IPS DF 6.9 (cell line): ENCODE results near the gene POLD3.

Experiments
- DNase-seq: peaks from one replicate; pipeline ENCODE4 v3.0.0-alpha.2; 2013; ENCODE audit warnings: low read depth, low spot score
- H3K27ac ChIP-seq: one replicate; pipeline ENCODE4 v1.5.1; 2013; ENCODE audit warnings: low read length, control low read depth
- H3K27me3 ChIP-seq: 2 replicates; pipeline ENCODE4 v1.6.1; 2013; ENCODE audit warnings: mild to moderate bottlenecking, low read length; ENCODE audit not compliant: control insufficient read depth, insufficient read depth
- H3K36me3 ChIP-seq: 2 replicates; pipeline ENCODE4 v1.6.1; 2013; ENCODE audit warnings: low read length; ENCODE audit not compliant: control insufficient read depth, insufficient read depth
- H3K4me1 ChIP-seq: 2 replicates; pipeline ENCODE4 v1.6.1; 2013; ENCODE audit warnings: low read length; ENCODE audit not compliant: control insufficient read depth, insufficient read depth
- H3K4me3 ChIP-seq: 2 replicates; pipeline ENCODE4 v1.5.1; 2013; ENCODE audit warnings: mild to moderate bottlenecking, low read length
- H3K9me3 ChIP-seq: 2 replicates; pipeline ENCODE4 v1.6.1; 2013; ENCODE audit warnings: low read length, inconsistent platforms; ENCODE audit not compliant: control insufficient read depth, insufficient read depth
- WGBS: extraction: QIAGEN DNeasy Blood & Tissue Kit; methylation state at CpG from one replicate; pipeline ENCODE4 v1.1.7; 2013; ENCODE audit warnings: mixed read lengths, missing lambda C conversion rate; ENCODE audit not compliant: insufficient read length, insufficient coverage; 5-methylcytosine and 5-hydroxymethylcytosine counted together

The POLD3 gene

GRCh38 chr11:74680703-74681531, 88.5 kb downstream of the POLD3 start:
- H3K27me3 ChIP-seq, result no peaks in the 10 kb centered on the region; the same call in 1 of the 2 replicates

DNA sequence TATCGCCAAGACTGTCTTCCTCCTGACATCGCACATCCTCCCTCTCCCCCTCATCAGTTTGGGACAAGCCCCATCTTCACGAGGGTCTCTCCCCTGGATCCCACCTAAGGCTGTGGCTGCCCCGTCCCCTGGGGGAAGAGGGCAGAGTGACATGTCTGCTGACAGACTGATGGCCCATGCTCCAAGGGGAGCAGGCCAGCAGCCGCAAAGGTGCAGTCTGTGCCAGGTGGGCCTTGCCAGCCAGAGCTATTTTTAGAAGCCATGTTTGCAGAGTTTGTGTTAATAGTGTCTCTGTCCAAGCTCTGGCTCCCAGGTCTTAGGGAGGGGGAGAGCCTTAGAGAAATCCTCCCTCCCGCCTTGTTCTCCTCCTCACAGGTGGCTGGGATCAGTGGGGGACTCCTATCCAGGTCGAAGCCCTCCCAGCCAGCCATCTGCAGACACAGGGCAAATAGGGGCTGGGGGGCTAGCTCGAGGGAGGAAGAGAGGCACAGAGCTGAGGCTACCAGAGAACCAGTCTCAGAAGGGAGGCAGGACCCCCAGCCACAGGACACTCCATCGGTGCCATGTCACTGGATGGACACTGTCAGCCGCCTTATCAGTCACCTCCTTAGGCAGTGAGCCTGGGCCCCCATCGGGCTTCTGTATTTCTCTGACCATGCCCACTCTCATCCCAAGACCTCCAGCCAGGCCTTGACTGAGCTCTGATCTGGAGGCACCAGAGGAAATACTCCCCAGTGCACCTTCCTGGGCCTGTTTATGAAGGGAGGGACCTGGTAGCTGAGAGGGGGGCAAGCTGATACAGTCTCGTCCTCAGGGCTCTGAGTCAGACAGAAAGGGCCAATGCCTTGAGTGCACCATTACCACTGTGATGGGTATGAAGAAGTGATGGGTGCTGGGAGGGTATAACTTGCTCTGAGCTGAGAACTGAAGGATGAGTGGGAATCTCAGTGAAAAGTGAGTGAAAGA, 89.6 kb downstream of the POLD3 start:
- Histone ChIP-seq H3K36me3 (no peaks in the 10 kb centered on the region), H3K27me3 (no peaks in the 10 kb centered on the region; the same call in 1 of the 2 replicates), H3K4me3 (no peak overlapping the region), H3K4me1 (no peaks in the 10 kb centered on the region), H3K9me3 (no peaks in the 10 kb centered on the region), H3K27ac (no peak overlapping the region)
- no peak for DNase-seq
- WGBS, result no CpG with 5 or more reads among the region's 12 CpGs

More at GRCh38 chr11:74680703-74681531, 88.5 kb downstream of the POLD3 start:
- Histone ChIP-seq H3K4me3 (no peak overlapping the region), H3K36me3 (no peaks in the 10 kb centered on the region), H3K9me3 (no peaks in the 10 kb centered on the region), H3K27ac (no peak overlapping the region), H3K4me1 (no peaks in the 10 kb centered on the region)
- DNase-seq, result no peak
- no CpG with 5 or more reads among the region's 18 CpGs for WGBS

GRCh38 chr11:74682731-74683278, 90.4 kb downstream of the POLD3 start:
- no peaks in the 10 kb centered on the region for H3K36me3 ChIP-seq
- H3K27ac ChIP-seq, result no peak overlapping the region
- H3K9me3 ChIP-seq, result no peaks in the 10 kb centered on the region
- no peaks in the 10 kb centered on the region for H3K4me1 ChIP-seq
- no peak for DNase-seq
- no CpG with 5 or more reads among the region's 14 CpGs for WGBS
- H3K27me3 ChIP-seq, result no peaks in the 10 kb centered on the region; the same call in 1 of the 2 replicates
- peak overlapping the region; percentile 51; the same call in 1 of the 2 replicates for H3K4me3 ChIP-seq

GRCh38 chr11:74683279-74683871, 91.0 kb downstream of the POLD3 start:
- no peak for DNase-seq
- Histone ChIP-seq H3K27ac (no peak overlapping the region), H3K4me3 (peak overlapping the region; percentile 51; the same call in 1 of the 2 replicates), H3K36me3 (no peaks in the 10 kb centered on the region), H3K27me3 (no peaks in the 10 kb centered on the region; the same call in 1 of the 2 replicates), H3K4me1 (no peaks in the 10 kb centered on the region), H3K9me3 (no peaks in the 10 kb centered on the region)
- no CpG with 5 or more reads among the region's 59 CpGs for WGBS

DNA sequence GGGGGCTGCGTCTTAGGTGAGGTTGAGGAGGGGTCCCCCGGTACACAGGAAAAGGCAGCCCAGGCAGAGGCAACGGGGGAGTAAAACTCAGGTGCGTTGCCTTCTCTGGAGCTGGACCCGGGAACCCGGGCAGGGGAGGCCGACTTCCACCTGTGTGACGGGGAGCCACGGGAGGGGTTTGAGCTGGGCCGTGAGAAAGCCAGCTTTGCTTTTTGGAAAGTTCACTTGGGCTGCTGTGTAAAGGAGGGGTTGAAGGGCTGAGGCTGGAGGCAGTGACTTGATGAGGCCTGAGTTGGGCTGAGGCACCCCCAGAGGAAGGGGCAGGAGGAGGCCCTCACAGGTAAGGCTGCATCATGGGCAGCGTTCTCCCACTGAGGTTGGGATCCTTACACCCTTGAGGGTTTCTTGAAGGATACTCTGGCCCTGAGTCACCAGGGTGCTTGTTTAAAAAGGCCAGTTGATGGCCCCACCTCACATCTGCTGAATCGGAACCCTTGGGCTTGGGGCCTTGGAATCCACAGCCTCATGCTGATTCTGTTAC, 91.6 kb downstream of the POLD3 start:
- no CpG with 5 or more reads among the region's 12 CpGs for WGBS
- Histone ChIP-seq H3K36me3 (no peaks in the 10 kb centered on the region), H3K27me3 (no peaks in the 10 kb centered on the region; the same call in 1 of the 2 replicates), H3K4me3 (no peak overlapping the region; the same call in 1 of the 2 replicates), H3K9me3 (no peaks in the 10 kb centered on the region), H3K27ac (no peak overlapping the region), H3K4me1 (no peaks in the 10 kb centered on the region)
- DNase-seq, result no peak

GRCh38 chr11:74684661-74685060, 92.3 kb downstream of the POLD3 start:
- DNase-seq, result no peak
- Histone ChIP-seq H3K4me1 (no peaks in the 10 kb centered on the region), H3K27me3 (no peaks in the 10 kb centered on the region; the same call in 1 of the 2 replicates), H3K27ac (no peak overlapping the region), H3K4me3 (no peak overlapping the region), H3K9me3 (no peaks in the 10 kb centered on the region), H3K36me3 (no peaks in the 10 kb centered on the region)
- WGBS, result no CpG with 5 or more reads among the region's 1 CpG

GRCh38 chr11:74685338-74685737, 93.0 kb downstream of the POLD3 start:
- Histone ChIP-seq H3K4me3 (no peak overlapping the region), H3K27ac (no peak overlapping the region), H3K36me3 (no peaks in the 10 kb centered on the region), H3K27me3 (no peaks in the 10 kb centered on the region; the same call in 1 of the 2 replicates), H3K9me3 (no peaks in the 10 kb centered on the region), H3K4me1 (0 out of 2 replicates have a peak, but pooled peaks cover 1% of the 10 kb centered on the region)
- DNase-seq, result no peak

DNA sequence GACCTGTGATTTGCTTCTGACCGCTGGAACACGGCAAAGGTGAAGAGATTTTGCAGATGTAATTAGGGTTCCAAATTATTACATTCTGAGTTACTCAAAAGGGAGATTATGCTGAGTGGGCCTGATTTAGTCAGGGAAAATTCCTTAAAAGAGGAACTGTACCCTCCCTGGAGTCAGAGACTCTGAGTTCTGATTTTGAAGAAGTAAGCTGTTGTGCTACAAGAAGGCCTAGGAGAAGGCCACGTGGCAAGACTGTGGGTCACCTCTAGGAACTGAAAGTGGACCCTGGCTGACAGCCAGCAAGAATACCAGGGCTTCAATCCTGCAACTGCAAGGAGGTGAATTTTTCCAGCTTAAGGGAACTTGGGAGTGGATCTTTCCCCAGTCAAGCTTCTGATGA, 93.5 kb downstream of the POLD3 start:
- Histone ChIP-seq H3K27ac (no peak overlapping the region), H3K4me1 (0 out of 2 replicates have a peak, but pooled peaks cover 1% of the 10 kb centered on the region), H3K27me3 (no peaks in the 10 kb centered on the region; the same call in 1 of the 2 replicates), H3K4me3 (no peak overlapping the region), H3K9me3 (no peaks in the 10 kb centered on the region), H3K36me3 (no peaks in the 10 kb centered on the region)
- DNase-seq, result no peak
- no CpG with 5 or more reads among the region's 3 CpGs for WGBS

DNA sequence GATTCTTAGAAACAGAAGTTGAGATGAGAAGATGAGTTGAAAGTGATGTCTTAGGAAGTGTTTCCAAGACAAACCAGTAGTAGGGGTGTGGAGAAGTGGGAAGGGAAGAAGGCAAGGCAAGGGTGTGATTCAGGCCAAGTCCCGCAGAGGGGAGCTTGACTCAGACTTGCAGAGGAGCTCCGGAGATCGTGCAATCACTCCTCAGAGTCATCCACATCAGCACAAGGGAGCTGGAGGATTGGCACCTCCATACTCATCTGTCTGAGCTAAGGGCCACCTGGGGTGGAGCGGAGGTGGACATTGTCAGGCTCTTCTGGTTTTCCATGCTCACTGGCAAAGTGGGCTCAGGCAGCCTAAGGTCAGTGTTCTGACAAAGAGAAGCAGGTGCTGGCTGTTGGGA, 94.4 kb downstream of the POLD3 start:
- WGBS, result no CpG with 5 or more reads among the region's 4 CpGs
- Histone ChIP-seq H3K27ac (no peak overlapping the region), H3K36me3 (no peaks in the 10 kb centered on the region), H3K4me1 (0 out of 2 replicates have a peak, but pooled peaks cover 1% of the 10 kb centered on the region), H3K4me3 (no peak overlapping the region), H3K9me3 (no peaks in the 10 kb centered on the region), H3K27me3 (no peaks in the 10 kb centered on the region; the same call in 1 of the 2 replicates)
- DNase-seq, result no peak
